HepG2 (cell line): ENCODE measurements around the gene CDT1. TPM values are rescaled to one million over a fixed set of nuclear protein-coding genes. Genes with fewer than 3 reads are reported as not detected.

Experiments used
- ATAC-seq: fragments of 200-7000 bp; cut with Tn5 transposase; 3 replicates; pipeline ENCODE4 v1.9.1; 2020; ENCODE audit warnings: mild to moderate bottlenecking, moderate library complexity
- BruUV-seq: library from RNA; stranded (reverse); fragments of 400-500 nt; replicated peaks from 2 replicates; lab custom pipeline; 2021; lab: Mats Ljungman, UMichigan
- CTCF ChIA-PET: fragments of 300-600 bp; formaldehyde crosslinking; extraction: SDS; loops from one replicate; lab custom pipeline; 2021; ENCODE audit warnings: low total read pairs, inconsistent platforms, low intra/inter-chr PET ratio; lab: Yijun Ruan, JAX
- POLR2A ChIA-PET: fragments of 350-600 bp; sonication (Branson Sonifier 250); formaldehyde crosslinking; loops from one replicate; lab custom pipeline; 2020; ENCODE audit warnings: antibody characterized with exemption, inconsistent platforms; lab: Yijun Ruan, JAX
- DNase-seq: peaks from one replicate; pipeline ENCODE4 v3.0.0-alpha.2; 2015; ENCODE audit warnings: low spot score
- FAIRE-seq: peaks from 3 replicates; lab custom pipeline; 2011; peaks lifted over from hg19 to GRCh38; lab: Jason Lieb, UNC
- H2AFZ ChIP-seq: one replicate; pipeline ENCODE4 v1.6.1; 2011; ENCODE audit warnings: low read length, inconsistent platforms
- H3K27ac ChIP-seq: fragments of 300-600 bp; 3 replicates; pipeline ENCODE4 v1.8.0; 2011; ENCODE audit warnings: mixed run types, mild to moderate bottlenecking, mixed read lengths, low read length, inconsistent platforms; ENCODE audit not compliant: insufficient read depth; ENCODE audit errors: extremely low read length
- H3K27me3 ChIP-seq, 2 experiments: fragments of 200-600 bp in 1 of 2; 2 replicates in 1 of 2; 3 replicates in 1 of 2; pipeline versions ENCODE4 v1.6.0 to v1.8.0; 2011; ENCODE audit warnings: low read length in 2 of 2, mild to moderate bottlenecking in 2 of 2, moderate library complexity in 2 of 2, inconsistent platforms in 1 of 2; ENCODE audit not compliant: insufficient read depth in 2 of 2, control insufficient read depth in 1 of 2
- H3K36me3 ChIP-seq, 2 experiments: fragments of 200-600 bp in 1 of 2; replicated peaks in 1 of 2; 2 replicates in 1 of 2; 3 replicates in 1 of 2; pipeline versions ENCODE4 v1.5.1 to v1.8.0; 2011; ENCODE audit warnings: low read length in 2 of 2, inconsistent platforms in 1 of 2; ENCODE audit not compliant: insufficient read depth in 2 of 2, control insufficient read depth in 1 of 2
- H3K4me1 ChIP-seq: 2 replicates; pipeline ENCODE4 v1.5.1; 2012; ENCODE audit warnings: low read length, inconsistent platforms; ENCODE audit not compliant: insufficient read depth
- H3K4me2 ChIP-seq: 2 replicates; pipeline ENCODE4 v1.6.0; 2011; ENCODE audit warnings: low read depth, low read length, inconsistent platforms
- H3K4me3 ChIP-seq, 3 experiments: fragments of 200-600 bp in 1 of 3; sonication (generic), shearing (Covaris generic) in 1 of 3; replicated peaks in 1 of 3; 2 replicates each; pipeline ENCODE4 v1.5.1; 2011 to 2016; ENCODE audit warnings: low read length in 3 of 3, inconsistent platforms in 2 of 3, low read depth in 2 of 3, mild to moderate bottlenecking in 2 of 3, control low read depth in 1 of 3, mixed read lengths in 1 of 3; ENCODE audit not compliant: insufficient read depth in 1 of 3
- H3K79me2 ChIP-seq: one replicate; pipeline ENCODE4 v1.6.1; 2011; ENCODE audit warnings: low read length, inconsistent platforms; ENCODE audit not compliant: insufficient read depth
- H3K9ac ChIP-seq: 2 replicates; pipeline ENCODE4 v1.6.0; 2011; ENCODE audit warnings: mild to moderate bottlenecking, low read depth, low read length, inconsistent platforms; ENCODE audit not compliant: insufficient read depth
- H3K9me3 ChIP-seq: 2 replicates; pipeline ENCODE4 v1.5.1; 2012; ENCODE audit warnings: mild to moderate bottlenecking, low read length
- H4K20me1 ChIP-seq: 2 replicates; pipeline ENCODE4 v1.6.0; 2011; ENCODE audit warnings: inconsistent platforms, mild to moderate bottlenecking, low read length, moderate library complexity; ENCODE audit not compliant: insufficient read depth
- E2F5 ChIP-seq: sonication (generic); formaldehyde crosslinking; conservative IDR thresholded peaks from 2 replicates; pipeline ENCODE4 v1.4.0; 2020; ENCODE audit warnings: missing genetic modification reagents
- GABPB1 ChIP-seq: IDR thresholded peaks from 2 replicates; pipeline ENCODE4 v1.6.1; 2016; ENCODE audit warnings: mild to moderate bottlenecking, missing genetic modification reagents, moderate library complexity, missing compliant biosample characterization
- IKZF4 ChIP-seq: sonication (generic); formaldehyde crosslinking; IDR thresholded peaks from 2 replicates; pipeline ENCODE4 v1.5.1; 2020; ENCODE audit warnings: borderline replicate concordance, mild to moderate bottlenecking, low read depth, missing genetic modification reagents; ENCODE audit errors: not compliant biosample characterization
- MIER3 ChIP-seq: IDR thresholded peaks from 2 replicates; pipeline ENCODE4 v1.6.1; 2016; ENCODE audit warnings: missing compliant biosample characterization, borderline replicate concordance
- NFKBIZ ChIP-seq: IDR thresholded peaks from 2 replicates; pipeline ENCODE4 v1.6.1; 2018; ENCODE audit warnings: missing genetic modification reagents, missing compliant biosample characterization
- PATZ1 ChIP-seq: sonication (generic); formaldehyde crosslinking; IDR thresholded peaks from 2 replicates; pipeline ENCODE4 v1.4.0; 2020; ENCODE audit warnings: missing genetic modification reagents
- PAWR ChIP-seq: sonication (generic); formaldehyde crosslinking; IDR thresholded peaks from 2 replicates; pipeline ENCODE4 v1.4.0; 2020; ENCODE audit warnings: missing genetic modification reagents, mild to moderate bottlenecking, borderline replicate concordance
- PCBP1 ChIP-seq: fragments of 200-400 bp; formaldehyde crosslinking; IDR thresholded peaks from 2 replicates; pipeline ENCODE4 v1.6.1; 2017; ENCODE audit warnings: mild to moderate bottlenecking, low read depth, low read length, borderline replicate concordance
- PHF20 ChIP-seq: sonication (generic); formaldehyde crosslinking; IDR thresholded peaks from 2 replicates; pipeline ENCODE4 v1.5.0; 2020; ENCODE audit warnings: mild to moderate bottlenecking, missing genetic modification reagents
- TRIM24 ChIP-seq: sonication (generic); formaldehyde crosslinking; IDR thresholded peaks from 2 replicates; pipeline ENCODE4 v1.8.0; 2022; ENCODE audit warnings: mild to moderate bottlenecking, missing genetic modification reagents
- ZBTB43 ChIP-seq: sonication (generic); formaldehyde crosslinking; conservative IDR thresholded peaks from 2 replicates; pipeline ENCODE4 v1.4.0; 2020; ENCODE audit warnings: missing genetic modification reagents
- ZFP82 ChIP-seq: sonication (generic); formaldehyde crosslinking; IDR thresholded peaks from 2 replicates; pipeline ENCODE4 v1.5.1; 2020; ENCODE audit warnings: mild to moderate bottlenecking, missing genetic modification reagents, borderline replicate concordance
- ZNF790 ChIP-seq: sonication (generic); formaldehyde crosslinking; IDR thresholded peaks from 2 replicates; pipeline ENCODE4 v1.8.0; 2022; ENCODE audit warnings: missing genetic modification reagents, mild to moderate bottlenecking, borderline replicate concordance
- WGBS: methylation state at CpG from one replicate; pipeline ENCODE4 v1.1.6; 2017; ENCODE audit warnings: low lambda C conversion rate; 5-methylcytosine and 5-hydroxymethylcytosine counted together
- in situ Hi-C: cut with HindIII; loops from 2 replicates; pipeline ENCODE4 v1.10.0; 2017; ENCODE audit warnings: low pct_unique_long_range_greater_than_20kb; ENCODE audit not compliant: extremely low pct_ligation_motif_present
- intact Hi-C: fragments of 100-400 bp; cut with micrococcal nuclease; formaldehyde crosslinking; loops from one replicate; pipeline ENCODE4 v1.10.0; 2022; ENCODE audit not compliant: unreplicated experiment
- polyA plus RNA-seq, 8 experiments: library from polyadenylated mRNA; depleted of rRNA in 3 of 8; stranded (reverse) in 7 of 8; unstranded in 1 of 8; fragments of >200 nt; fragmentation: Illumina TruSeq in 4 of 8; extraction: Trizol in 4 of 8; gene quantifications; 2 replicates each; pipeline versions ENCODE4 v1.2.1 to v1.2.3, GENCODE V29; 2011 to 2016; ENCODE audit warnings: low read depth in 4 of 8, missing spikeins in 1 of 8, mixed read lengths in 1 of 8; ENCODE audit not compliant: insufficient read depth in 1 of 8
- total RNA-seq, 5 experiments: library from RNA; depleted of rRNA; stranded (reverse); fragments of >200 nt; fragmentation: Illumina TruSeq; extraction: Trizol; gene quantifications; 2 replicates each; pipeline ENCODE4 v1.2.3, GENCODE V29; 2016; ENCODE audit warnings: low read depth in 1 of 5
- TF ChIP-seq, protein P1 (sequence below): sonication (generic); formaldehyde crosslinking; IDR thresholded peaks from 2 replicates; pipeline ENCODE4 v1.8.1; 2023; ENCODE audit warnings: mild to moderate bottlenecking, moderate library complexity, missing genetic modification reagents
- TF ChIP-seq, protein P2 (sequence below): sonication (generic); formaldehyde crosslinking; IDR thresholded peaks from 2 replicates; pipeline ENCODE4 v1.5.1; 2020; ENCODE audit warnings: mild to moderate bottlenecking, missing genetic modification reagents, moderate library complexity

CDT1 gene
- total and polyA plus RNA-seq, 2 of the 13 experiments (the other 11 are each of a cell fraction or from before 2014, with no cell fraction given) = 23.1 to 23.8 TPM

DNA sequence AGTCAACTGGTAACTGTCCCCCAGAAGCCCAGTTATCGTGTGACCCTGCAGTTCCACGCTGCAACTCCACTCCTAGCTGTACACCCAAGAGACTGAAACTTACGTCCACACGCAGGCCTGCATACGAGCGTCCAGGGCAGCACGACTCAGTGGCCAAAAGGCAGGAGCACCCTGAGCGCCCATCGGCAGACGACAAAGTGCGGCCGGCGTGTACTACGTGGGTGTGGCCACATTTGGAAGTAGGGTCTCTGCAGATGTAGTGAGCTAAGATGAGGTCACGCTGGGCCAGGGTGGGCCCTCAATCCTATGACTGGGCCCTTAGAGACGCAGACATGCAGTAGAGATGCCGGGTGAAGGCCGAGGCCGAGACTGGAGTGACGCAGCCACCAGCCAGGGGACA lies 39.7 kb downstream of the CDT1 start:
- Histone ChIP-seq H3K9me3 (no peaks in the 10 kb centered on the region), H3K4me1 (no peaks in the 10 kb centered on the region), H2AFZ (no peak overlapping the region), H3K27me3 (no peaks in the 10 kb centered on the region), H3K27ac (no peak overlapping the region), H3K36me3 (no peaks in the 10 kb centered on the region; a peak in 1 of 5 replicates), H3K4me3 (no peak overlapping the region), H3K79me2 (no peaks in the 10 kb centered on the region), H3K9ac (no peak overlapping the region), H3K4me2 (no peak overlapping the region), H4K20me1 (no peaks in the 10 kb centered on the region)
- 92% methylated on average over 17 of the region's 20 CpGs for WGBS
- POLR2A ChIA-PET = no interaction called here
- ATAC-seq (no peak), FAIRE-seq (no peak), DNase-seq (no peak)
- in situ Hi-C loops (no loop called here), intact Hi-C loops (no loop called here)
- no TSS peak for BruUV-seq
- TF ChIP-seq MIER3 (no peak), PHF20 (CRISPR knock-in tag) (no peak), GABPB1 (no peak), E2F5 (CRISPR knock-in tag) (no peak), TRIM24 (CRISPR knock-in tag) (no peak), PATZ1 (CRISPR knock-in tag) (no peak), ZBTB43 (CRISPR knock-in tag) (no peak), ZNF790 (CRISPR knock-in tag) (no peak), NFKBIZ (CRISPR knock-in tag) (no peak), IKZF4 (CRISPR knock-in tag) (no peak), PCBP1 (no peak), PAWR (CRISPR knock-in tag) (no peak), ZFP82 (no peak)
- TF ChIP-seq, protein P1, sequence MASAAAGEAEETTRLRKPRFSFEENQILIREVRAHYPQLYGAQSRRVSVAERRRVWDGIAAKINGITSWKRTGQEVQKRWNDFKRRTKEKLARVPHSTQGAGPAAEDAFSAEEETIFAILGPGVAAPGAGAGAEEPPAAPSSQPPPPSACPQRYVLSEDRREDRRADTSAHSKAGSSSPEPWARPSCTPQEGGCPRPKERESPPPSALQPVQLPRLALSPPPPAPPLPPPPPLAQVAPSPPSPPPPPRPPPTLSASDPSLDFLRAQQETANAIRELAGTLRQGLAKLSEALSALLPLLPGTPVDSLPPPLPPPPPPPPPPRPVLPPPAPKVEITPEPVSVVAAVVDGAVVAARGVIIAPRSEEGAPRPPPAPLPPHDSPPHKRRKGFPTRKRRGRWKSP = no peak
- TF ChIP-seq, protein P2, sequence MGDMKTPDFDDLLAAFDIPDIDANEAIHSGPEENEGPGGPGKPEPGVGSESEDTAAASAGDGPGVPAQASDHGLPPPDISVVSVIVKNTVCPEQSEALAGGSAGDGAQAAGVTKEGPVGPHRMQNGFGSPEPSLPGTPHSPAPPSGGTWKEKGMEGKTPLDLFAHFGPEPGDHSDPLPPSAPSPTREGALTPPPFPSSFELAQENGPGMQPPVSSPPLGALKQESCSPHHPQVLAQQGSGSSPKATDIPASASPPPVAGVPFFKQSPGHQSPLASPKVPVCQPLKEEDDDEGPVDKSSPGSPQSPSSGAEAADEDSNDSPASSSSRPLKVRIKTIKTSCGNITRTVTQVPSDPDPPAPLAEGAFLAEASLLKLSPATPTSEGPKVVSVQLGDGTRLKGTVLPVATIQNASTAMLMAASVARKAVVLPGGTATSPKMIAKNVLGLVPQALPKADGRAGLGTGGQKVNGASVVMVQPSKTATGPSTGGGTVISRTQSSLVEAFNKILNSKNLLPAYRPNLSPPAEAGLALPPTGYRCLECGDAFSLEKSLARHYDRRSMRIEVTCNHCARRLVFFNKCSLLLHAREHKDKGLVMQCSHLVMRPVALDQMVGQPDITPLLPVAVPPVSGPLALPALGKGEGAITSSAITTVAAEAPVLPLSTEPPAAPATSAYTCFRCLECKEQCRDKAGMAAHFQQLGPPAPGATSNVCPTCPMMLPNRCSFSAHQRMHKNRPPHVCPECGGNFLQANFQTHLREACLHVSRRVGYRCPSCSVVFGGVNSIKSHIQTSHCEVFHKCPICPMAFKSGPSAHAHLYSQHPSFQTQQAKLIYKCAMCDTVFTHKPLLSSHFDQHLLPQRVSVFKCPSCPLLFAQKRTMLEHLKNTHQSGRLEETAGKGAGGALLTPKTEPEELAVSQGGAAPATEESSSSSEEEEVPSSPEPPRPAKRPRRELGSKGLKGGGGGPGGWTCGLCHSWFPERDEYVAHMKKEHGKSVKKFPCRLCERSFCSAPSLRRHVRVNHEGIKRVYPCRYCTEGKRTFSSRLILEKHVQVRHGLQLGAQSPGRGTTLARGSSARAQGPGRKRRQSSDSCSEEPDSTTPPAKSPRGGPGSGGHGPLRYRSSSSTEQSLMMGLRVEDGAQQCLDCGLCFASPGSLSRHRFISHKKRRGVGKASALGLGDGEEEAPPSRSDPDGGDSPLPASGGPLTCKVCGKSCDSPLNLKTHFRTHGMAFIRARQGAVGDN = no peak
- CTCF ChIA-PET = no interaction called here
